ENCODE results near the gene ALDH18A1.

GRCh38 chr10:95655571-95656290, 780 bp downstream of the ALDH18A1 start:
- TF ChIP-seq CTCF (IDR thresholded peaks at IDR 0.05; ENCODE audit: low read depth, low read length, missing input control): no peak
- TF ChIP-seq TAF1 (conservative IDR thresholded peaks at IDR 0.05): no peak
- no peak for TF ChIP-seq YY1 (IDR thresholded peaks at IDR 0.05)
- TF ChIP-seq, protein P1, sequence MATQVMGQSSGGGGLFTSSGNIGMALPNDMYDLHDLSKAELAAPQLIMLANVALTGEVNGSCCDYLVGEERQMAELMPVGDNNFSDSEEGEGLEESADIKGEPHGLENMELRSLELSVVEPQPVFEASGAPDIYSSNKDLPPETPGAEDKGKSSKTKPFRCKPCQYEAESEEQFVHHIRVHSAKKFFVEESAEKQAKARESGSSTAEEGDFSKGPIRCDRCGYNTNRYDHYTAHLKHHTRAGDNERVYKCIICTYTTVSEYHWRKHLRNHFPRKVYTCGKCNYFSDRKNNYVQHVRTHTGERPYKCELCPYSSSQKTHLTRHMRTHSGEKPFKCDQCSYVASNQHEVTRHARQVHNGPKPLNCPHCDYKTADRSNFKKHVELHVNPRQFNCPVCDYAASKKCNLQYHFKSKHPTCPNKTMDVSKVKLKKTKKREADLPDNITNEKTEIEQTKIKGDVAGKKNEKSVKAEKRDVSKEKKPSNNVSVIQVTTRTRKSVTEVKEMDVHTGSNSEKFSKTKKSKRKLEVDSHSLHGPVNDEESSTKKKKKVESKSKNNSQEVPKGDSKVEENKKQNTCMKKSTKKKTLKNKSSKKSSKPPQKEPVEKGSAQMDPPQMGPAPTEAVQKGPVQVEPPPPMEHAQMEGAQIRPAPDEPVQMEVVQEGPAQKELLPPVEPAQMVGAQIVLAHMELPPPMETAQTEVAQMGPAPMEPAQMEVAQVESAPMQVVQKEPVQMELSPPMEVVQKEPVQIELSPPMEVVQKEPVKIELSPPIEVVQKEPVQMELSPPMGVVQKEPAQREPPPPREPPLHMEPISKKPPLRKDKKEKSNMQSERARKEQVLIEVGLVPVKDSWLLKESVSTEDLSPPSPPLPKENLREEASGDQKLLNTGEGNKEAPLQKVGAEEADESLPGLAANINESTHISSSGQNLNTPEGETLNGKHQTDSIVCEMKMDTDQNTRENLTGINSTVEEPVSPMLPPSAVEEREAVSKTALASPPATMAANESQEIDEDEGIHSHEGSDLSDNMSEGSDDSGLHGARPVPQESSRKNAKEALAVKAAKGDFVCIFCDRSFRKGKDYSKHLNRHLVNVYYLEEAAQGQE (IDR thresholded peaks at IDR 0.05): no peak
- TF ChIP-seq GABPA (IDR thresholded peaks at IDR 0.05 in 1 of 2, conservative IDR thresholded peaks at IDR 0.05 in 1 of 2): no peak

All from liver (tissue), 3 donors.